Fibroblast of pulmonary artery (primary cell): Measurements from ENCODE around the gene USP28.

Source experiments
- DNase-seq: peaks from one replicate; pipeline ENCODE4 v3.0.0-alpha.2; 2010; ENCODE audit warnings: low read depth
- H3K4me3 ChIP-seq: replicated peaks from 2 replicates; pipeline ENCODE4 v1.5.1; 2011; ENCODE audit warnings: low read depth, mild to moderate bottlenecking, control low read depth, low read length, moderate library complexity
- CTCF ChIP-seq: IDR thresholded peaks from 2 replicates; pipeline ENCODE4 v1.5.1; 2011; ENCODE audit warnings: mild to moderate bottlenecking, control low read depth, low read length, inconsistent platforms; ENCODE audit errors: missing control alignments

The USP28 gene

GRCh38 chr11:113876798-113877669, 1.7 kb upstream of the USP28 start:
- no peak for TF ChIP-seq CTCF
- DNase-seq, result no peak
- no peak overlapping the region for H3K4me3 ChIP-seq

- DNase-seq, result no peak
- H3K4me3 ChIP-seq, result peak overlapping the region; percentile 59
- TF ChIP-seq CTCF, result no peak
Observed at GRCh38 chr11:113876074-113876797, 864 bp upstream of the USP28 start.

- TF ChIP-seq CTCF, result no peak
- peak overlapping the region; percentile 80 for H3K4me3 ChIP-seq
- peak; percentile 35 for DNase-seq
Observed at GRCh38 chr11:113874581-113875233, 665 bp downstream of the USP28 start.

- DNase-seq, result no peak
- H3K4me3 ChIP-seq, result peak overlapping the region; percentile 80
- TF ChIP-seq CTCF, result no peak
Observed at GRCh38 chr11:113874096-113874495, 1.3 kb downstream of the USP28 start.

DNA sequence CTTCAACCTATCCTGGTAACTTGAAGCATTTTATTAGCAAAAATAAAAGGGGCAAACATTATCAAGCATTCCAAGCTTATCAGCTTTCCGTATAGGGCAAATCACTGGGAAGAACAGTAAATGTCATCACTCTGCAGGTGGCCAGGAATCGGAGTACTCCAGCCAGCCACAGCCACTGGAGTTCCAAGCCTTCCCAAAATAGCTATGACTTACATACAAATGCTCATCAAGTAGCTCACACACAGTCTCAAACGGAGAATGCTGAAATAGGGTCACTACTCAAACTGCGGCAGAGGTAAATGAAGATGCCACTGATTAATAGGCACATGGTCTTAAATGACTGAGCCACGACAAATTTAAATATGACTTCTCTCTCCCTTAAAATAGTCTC, 2.1 kb downstream of the USP28 start:
- no peak overlapping the region for H3K4me3 ChIP-seq
- TF ChIP-seq CTCF, result no peak
- DNase-seq, result no peak

DNA sequence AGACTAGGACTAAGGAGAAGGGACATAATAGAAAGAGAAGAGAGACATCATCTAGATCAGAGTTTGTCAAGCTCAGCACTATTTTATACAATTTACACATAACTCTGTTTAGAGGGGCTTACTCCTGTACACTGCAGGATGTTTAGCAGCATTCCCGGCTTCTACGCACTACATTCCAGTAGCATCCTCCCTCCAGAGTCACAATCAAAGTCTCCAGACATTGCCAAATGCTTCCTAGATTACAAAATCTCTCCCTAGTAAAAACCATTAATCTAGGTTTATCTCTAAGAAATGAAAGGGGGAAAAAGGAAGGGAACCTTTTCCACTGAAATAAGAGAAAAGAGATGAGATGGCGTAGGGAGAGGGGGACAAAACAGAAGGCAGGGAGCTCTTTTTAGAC, 4.0 kb downstream of the USP28 start:
- no peak overlapping the region for H3K4me3 ChIP-seq
- DNase-seq, result peak; percentile 66
- no peak for TF ChIP-seq CTCF
